Adrenal gland (tissue), 5 donors: ENCODE data around the gene DOCK1.

Experiments used
- CTCF ChIP-seq, 6 experiments: fragments of 450-650 bp in 4 of 6; fragments of 200-600 bp in 2 of 6; sonication (generic) in 1 of 6; IDR thresholded peaks; 1 replicate in 5 of 6; 2 replicates in 1 of 6; pipeline versions ENCODE4 v1.5.1 to v1.8.0; 2016 to 2021; ENCODE audit warnings: antibody characterized with exemption in 6 of 6, mild to moderate bottlenecking in 2 of 6, moderate library complexity in 1 of 6
- POLR2A ChIP-seq, 2 donors: fragments of 450-650 bp; IDR thresholded peaks; one replicate each; pipeline ENCODE4 v1.6.1; 2017; ENCODE audit warnings: antibody characterized with exemption in 2 of 2, mild to moderate bottlenecking in 2 of 2, moderate library complexity in 1 of 2
- donor health status: DM: no; HTN: no; CAD: no.

GRCh38 chr10:126944191-126944590, 39.0 kb downstream of the DOCK1 start:
- TF ChIP-seq POLR2A (IDR thresholded peaks at IDR 0.05) (no peak), CTCF (IDR thresholded peaks at IDR 0.05) (no peak)
